Brain microvascular endothelial cell (primary cell): ENCODE results near the gene DGCR2.

Experiments used
- DNase-seq: peaks from one replicate; pipeline ENCODE4 v3.0.0-alpha.2; 2020
- H3K27ac ChIP-seq: fragments of 250-450 bp; sonication (Bioruptor Pico); 2 replicates; pipeline ENCODE4 v1.5.1; 2020; ENCODE audit warnings: mild to moderate bottlenecking, moderate library complexity
- H3K27me3 ChIP-seq: fragments of 250-450 bp; sonication (Bioruptor Pico); replicated peaks from 2 replicates; pipeline ENCODE4 v1.5.1; 2020; ENCODE audit warnings: mild to moderate bottlenecking
- H3K36me3 ChIP-seq: fragments of 250-450 bp; sonication (Bioruptor Pico); replicated peaks from 2 replicates; pipeline ENCODE4 v1.5.1; 2020; ENCODE audit warnings: mild to moderate bottlenecking
- H3K4me3 ChIP-seq: 2 replicates; pipeline ENCODE4 v1.5.1; 2011; ENCODE audit warnings: low read depth, mild to moderate bottlenecking, control low read depth, low read length, moderate library complexity
- in situ Hi-C: cut with HindIII; loops from 2 replicates; pipeline ENCODE4 v1.10.0; 2017; ENCODE audit warnings: low sequenced_read_pairs, low pct_ligation_motif_present
- TF ChIP-seq, protein P1 (sequence below): IDR thresholded peaks from 2 replicates; pipeline ENCODE4 v1.5.1; 2011; ENCODE audit warnings: low read depth, mild to moderate bottlenecking, moderate library complexity, low read length, control low read depth, inconsistent platforms; ENCODE audit errors: missing control alignments

The DGCR2 gene

DNA sequence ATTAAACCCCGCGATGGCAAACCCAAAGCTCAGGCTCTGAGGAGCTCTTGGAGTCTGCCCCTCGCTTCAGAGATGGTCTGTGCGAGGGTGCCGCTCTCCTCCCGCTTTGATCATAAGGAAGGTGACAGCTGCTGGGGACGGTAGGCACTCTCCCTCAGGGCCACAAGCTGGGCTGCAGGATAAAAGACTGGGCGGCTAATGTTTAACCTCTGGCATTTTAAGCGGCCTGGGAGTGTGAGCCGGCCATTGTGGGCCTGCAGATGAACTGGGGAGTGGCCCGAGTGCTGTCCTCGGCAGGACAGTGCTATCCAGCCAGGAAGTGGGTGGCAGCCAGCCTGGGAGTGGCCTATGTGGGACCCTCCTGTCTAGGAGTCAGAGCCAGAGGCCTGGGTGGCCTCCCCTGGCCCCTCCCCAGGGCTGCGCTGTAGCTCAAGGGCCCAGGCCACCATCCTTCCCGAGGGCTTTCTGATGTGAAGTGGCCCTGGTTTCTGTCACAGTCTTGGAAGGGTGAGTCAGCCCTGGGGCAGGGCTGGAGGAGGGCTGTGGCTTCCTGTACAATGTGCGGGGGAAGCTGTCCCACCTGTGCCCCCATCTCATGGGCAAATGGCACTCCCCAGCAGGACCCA, 127.4 kb downstream of the DGCR2 start:
- DNase-seq, result no peak
- TF ChIP-seq, protein P1, sequence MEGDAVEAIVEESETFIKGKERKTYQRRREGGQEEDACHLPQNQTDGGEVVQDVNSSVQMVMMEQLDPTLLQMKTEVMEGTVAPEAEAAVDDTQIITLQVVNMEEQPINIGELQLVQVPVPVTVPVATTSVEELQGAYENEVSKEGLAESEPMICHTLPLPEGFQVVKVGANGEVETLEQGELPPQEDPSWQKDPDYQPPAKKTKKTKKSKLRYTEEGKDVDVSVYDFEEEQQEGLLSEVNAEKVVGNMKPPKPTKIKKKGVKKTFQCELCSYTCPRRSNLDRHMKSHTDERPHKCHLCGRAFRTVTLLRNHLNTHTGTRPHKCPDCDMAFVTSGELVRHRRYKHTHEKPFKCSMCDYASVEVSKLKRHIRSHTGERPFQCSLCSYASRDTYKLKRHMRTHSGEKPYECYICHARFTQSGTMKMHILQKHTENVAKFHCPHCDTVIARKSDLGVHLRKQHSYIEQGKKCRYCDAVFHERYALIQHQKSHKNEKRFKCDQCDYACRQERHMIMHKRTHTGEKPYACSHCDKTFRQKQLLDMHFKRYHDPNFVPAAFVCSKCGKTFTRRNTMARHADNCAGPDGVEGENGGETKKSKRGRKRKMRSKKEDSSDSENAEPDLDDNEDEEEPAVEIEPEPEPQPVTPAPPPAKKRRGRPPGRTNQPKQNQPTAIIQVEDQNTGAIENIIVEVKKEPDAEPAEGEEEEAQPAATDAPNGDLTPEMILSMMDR, result no peak
- in situ Hi-C loops, result no loop called here
- Histone ChIP-seq H3K4me3 (no peak overlapping the region), H3K27me3 (peaks cover 20% of the 10 kb centered on the region), H3K27ac (no peak overlapping the region), H3K36me3 (no peaks in the 10 kb centered on the region)

DNA sequence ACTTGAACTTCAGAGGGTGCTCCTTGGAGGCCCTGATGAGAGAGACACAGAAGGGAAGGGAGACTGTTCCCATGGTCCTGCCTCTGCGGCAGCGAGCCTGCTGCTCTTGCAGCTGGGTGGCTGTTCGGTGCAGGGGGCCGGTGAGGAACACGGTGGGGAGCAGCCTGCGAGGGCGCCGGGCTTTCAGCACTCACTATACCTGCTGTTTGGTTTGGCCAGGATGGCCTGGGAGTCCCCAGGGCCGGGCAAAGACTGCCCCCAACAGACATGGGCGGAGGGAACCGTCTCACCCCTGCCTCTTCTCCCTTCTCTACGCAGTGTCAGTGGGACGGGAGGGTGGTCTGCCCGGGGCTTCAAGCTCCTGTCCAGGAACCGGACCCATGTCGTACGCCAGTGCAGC, 128.2 kb downstream of the DGCR2 start:
- in situ Hi-C loops, result no loop called here
- Histone ChIP-seq H3K27ac (no peak overlapping the region), H3K4me3 (no peak overlapping the region), H3K27me3 (peaks cover 20% of the 10 kb centered on the region), H3K36me3 (no peaks in the 10 kb centered on the region)
- no peak for DNase-seq
- TF ChIP-seq, protein P1, result no peak

DNA sequence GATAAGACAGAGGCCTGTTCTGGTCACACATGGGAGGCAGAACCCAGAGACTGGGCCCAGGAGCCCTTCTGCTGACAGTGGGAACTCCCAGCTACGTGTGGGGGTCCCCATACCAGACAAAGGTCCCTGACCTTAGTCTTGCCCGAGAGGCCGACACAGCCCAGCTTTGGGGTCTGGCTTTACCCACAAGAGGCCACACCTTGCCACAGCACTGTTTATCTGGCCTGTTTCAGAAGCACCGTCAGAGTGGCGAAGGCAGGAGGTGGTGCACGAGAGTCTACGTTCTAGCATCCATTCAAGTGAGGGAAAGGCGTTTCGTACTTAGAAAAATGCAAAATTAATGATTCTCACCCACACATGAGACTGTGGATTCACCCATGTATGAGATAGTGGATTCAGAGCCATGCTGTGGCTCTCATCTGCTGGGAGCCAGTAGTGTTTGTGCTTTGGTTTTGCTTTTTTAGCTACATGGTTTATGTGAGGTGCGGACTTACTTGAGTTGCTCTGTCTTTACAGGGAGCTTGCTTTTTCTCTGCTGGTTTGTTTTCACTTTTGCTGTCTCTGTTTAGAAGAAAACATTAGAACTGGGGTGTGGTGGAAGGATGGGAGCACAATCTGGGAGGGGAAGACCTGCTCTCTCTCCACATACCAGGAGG, 129.5 kb downstream of the DGCR2 start:
- Histone ChIP-seq H3K36me3 (no peaks in the 10 kb centered on the region), H3K27ac (no peak overlapping the region), H3K4me3 (no peak overlapping the region), H3K27me3 (peaks cover 13% of the 10 kb centered on the region)
- TF ChIP-seq, protein P1, result no peak
- DNase-seq, result no peak
- in situ Hi-C loops, result no loop called here

DNA sequence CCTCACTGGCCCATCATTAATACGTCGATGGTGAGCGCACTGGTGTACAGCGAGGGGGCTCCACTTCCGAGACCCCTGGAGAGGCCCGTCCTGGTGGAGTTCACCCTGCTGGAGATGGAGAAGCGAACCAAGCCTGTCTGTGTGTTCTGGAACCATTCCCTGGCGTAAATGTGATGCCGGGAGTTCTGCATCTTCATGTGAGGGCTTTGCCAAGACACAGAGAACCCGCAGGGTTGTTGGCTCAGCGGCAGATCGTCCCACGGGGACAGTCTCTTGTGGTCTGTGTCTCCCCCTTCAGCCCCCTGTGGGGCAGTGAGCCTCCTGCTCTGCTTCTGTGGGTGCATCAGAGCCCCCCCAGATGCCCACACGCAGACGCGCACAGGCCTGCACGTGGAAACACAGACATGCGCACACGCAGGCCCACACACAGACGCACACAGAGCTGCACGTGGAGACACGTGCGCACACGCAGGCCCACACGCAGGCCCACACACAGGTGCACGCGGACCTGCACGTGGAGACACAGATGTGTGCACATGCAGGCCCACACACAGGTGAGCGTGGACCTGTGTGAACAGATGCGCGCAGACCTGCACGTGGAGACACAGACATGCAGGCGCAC, 130.3 kb downstream of the DGCR2 start:
- Histone ChIP-seq H3K36me3 (no peaks in the 10 kb centered on the region), H3K4me3 (no peak overlapping the region), H3K27ac (no peak overlapping the region), H3K27me3 (peaks cover 10% of the 10 kb centered on the region)
- in situ Hi-C loops, result no loop called here
- TF ChIP-seq, protein P1, result no peak
- no peak for DNase-seq

DNA sequence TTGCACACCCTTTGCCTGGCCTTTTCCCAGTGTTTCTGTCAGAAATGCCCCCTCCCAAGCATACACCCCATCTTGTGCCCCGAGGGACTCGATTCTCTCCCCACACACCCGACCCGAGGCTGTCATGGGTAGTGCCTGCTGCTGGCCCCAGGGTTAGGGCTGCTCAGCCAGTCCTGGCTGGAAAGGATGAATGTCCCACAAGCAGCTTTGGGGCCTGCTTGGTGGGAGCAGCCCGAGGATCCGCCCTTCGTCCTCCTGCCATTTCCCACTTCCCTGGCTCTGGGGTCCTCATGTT, 131.1 kb downstream of the DGCR2 start:
- Histone ChIP-seq H3K27ac (no peak overlapping the region), H3K4me3 (no peak overlapping the region), H3K27me3 (peaks cover 10% of the 10 kb centered on the region), H3K36me3 (no peaks in the 10 kb centered on the region)
- in situ Hi-C loops, result no loop called here
- TF ChIP-seq, protein P1, result no peak
- no peak for DNase-seq
